DMS153 treated with DMSO at 0.1 percent for 48 hours (cell line): ENCODE results near the gene PSKH1.

ENCODE experiments used
- DNase-seq: peaks from one replicate; lab custom pipeline; 2025; ENCODE audit not compliant: unreplicated experiment; lab: John Stamatoyannopoulos, UW

Gene PSKH1

DNA sequence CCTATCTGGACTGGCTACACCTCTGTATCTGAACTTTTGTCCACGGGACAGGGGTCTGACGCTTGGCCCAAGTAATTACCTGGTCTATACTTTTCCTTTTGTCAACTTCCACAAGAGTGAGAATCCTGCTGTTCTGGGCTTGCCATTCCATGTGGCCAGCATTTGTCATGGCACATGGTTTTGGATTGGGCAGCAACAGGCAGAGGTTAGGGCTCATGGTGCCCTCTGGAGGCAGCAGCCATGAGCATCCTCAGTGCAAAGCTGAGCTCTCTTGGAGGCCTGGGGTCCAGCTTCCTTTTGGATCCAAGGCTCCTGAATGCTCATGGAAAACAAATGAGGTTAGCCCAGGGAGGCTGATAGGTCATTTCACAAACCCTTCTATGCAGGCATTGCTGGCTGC, 27.7 kb upstream of the PSKH1 start:
- DNase-seq, result no peak

DNA sequence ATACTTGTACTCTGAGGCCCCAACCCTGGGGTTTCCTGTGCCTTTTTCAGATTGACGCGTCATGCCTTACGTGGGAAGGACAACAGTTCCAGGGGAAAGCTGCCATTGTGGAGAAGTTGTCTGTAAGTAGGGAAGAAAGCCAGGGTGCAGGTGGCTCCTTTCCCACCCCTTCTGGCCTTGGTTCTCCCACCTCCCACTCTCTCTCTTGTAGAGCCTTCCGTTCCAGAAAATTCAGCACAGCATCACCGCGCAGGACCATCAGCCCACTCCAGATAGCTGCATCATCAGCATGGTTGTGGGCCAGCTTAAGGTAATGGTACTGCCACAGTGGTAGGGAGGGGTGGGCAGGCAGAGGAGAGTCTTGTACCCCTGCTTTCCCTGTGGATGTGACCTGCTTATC, 24.8 kb upstream of the PSKH1 start:
- no peak for DNase-seq

DNA sequence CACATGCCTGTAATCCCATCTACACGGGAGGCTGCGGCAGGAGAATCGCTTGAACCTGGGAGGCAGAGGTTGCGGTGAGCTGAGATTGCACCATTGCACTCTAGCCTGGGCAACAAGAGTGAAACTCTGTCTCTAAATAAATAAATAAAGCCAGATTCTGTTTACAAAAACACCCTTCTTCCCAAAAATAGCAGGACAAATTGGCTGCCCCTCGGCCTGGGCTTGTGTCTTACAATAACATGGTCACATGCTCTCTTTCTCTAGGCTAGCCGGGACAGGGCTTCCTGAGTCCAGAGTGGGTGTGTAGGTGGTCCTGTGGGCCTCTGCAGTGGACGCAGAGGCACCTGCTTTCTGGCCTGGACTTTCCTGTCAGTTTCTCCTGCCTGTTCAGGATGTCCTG, 23.4 kb upstream of the PSKH1 start:
- no peak for DNase-seq

DNA sequence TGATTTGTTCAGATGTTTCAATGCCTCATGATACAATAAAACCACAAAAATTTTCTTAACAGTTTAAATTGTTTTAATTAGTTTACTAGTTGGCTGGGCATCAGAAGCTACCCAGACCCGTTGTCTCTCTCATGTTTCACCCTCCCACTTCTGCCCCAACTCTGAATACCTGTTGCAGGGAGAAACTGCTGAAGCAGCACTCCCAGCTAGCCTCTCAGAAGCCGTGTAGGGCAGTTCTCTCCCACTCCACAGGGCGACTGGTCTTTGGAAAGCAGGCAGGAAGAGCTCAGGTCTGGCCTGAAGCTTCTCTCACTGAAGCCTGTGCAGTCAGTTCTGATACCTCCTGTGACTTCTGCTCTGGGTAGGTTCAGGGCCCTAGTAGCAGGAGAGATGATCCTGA, 21.8 kb upstream of the PSKH1 start:
- no peak for DNase-seq

DNA sequence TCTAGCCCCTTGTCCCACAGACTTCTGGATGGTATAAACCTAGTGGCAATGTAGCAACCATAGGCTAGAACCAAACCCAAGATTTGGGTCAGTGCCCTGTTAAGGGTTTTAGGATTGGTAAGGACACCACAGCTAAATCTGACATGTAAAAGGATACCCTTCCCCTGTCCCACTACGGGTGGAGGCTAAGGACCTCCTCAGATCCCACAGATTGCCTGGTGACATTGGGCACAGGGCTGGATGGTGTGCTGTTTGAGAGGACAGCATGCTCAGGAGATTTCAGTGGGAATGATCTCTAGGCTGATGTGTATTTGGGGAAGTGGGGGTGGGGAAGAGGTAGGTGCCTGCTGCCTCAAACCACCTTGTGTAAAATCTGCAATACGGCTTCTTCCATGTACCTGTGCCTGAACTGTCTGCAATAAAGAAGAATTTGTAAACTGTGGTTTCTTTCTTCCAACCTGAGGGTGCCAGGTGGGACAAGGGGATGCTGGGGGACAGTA, 20.9 kb upstream of the PSKH1 start:
- no peak for DNase-seq

DNA sequence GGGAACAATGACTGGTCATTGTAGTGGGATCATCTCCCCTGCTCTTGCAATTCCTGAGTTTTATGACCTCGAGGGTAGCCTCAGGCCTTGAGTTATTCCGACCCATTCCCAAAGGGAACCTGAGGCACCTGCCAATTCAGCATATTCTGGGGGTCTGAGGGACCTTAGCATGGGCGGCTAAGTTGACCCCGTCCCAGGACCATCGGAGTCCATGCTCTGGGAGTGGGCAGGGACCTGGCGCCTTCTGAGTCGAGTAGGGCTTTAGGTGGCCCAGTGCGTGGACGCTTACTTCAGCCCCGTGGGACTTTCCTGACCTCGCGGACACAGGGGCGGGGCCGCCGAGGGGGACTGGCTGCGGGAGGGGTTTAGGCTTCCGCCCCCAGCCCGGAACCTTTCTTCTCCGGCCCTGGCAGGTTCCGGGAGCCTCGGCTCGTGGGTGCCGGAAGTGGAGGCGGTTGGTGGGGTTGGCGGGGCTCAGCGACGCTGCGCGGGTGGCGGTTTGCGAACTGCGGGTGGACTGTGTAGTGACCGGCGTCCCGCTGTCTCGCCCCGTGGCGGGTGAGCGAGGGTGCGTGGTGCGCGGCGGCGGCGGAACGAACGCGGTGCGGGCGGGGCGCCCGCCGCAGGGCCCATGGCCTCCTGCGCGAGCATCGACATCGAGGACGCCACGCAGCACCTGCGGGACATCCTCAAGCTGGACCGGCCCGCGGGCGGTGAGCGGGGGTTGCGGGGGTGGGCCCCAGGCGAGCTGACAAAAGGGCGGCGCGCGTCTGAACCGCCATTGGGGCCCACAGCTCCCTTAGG, 20.2 kb upstream of the PSKH1 start, which contains the start of gene EDC4:
TSS of gene EDC4 (plus strand) at position 422 of the 804 bp plus-strand sequence. CDS start at position 632, 210 bp downstream.
- DNase-seq, result peak; percentile 7

DNA sequence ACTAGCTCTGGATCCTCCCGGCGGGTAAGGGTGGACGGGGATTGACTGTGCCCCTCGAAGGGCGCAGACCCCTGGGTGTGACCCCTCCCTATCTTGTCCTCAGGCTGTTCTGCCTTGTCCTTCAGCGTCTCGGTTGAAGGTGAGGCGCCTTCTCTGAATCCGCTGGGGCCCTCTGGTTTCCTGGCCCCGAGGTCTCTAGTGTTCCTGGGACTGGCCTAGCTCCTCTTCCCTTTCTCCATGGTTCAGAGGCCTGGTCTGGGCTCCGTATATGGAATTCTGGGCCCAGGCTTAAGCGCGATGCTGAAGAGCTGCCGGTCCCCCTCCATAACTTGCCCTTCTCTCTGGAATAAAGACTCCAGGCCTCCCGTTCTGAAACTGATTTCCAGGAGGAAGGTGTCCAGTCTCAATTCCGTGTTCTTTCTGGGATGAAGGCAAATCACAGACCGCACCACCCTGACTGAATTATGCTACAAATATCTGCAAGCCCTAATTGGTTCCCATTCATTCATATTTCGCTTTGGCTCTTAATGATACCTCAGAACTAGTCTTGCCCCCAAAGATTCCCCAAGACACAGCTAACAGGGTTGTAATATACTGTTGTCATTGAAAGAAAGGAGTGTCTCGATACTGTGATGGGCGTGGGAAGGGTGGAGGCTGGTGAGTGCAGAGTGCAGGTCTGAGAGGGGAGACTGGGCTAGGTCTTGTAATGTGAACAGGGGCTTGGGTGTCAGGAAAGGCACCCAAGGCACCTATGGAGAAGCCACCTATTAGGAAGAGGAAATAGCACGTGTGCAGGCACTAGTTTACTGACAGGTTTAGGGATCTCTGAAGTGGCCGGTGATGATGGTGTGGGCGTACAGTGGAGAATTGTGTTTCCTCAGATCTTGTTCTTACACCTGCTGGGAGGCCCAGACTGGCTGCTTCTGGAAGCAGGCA, 19.4 kb upstream of the PSKH1 start:
- no peak for DNase-seq

DNA sequence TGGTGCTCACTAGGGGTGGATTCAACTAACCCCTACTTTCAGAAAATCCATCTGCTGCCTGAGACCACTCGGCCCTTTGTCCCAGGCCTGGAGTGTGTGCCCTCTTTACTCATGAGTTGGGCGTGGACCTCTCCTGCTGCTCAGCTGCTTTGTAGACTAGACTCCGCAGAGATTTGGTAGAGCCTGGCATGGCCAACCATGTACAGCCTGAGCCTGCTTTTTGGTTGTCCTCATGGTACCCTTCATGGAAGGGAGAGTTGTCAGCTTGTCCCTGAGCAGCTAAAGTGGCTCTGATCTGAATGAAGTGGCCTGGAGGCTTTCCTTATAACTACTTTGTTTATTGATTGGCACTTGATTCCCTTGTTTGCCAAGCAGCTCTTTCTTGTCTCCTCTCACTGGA, 18.7 kb upstream of the PSKH1 start:
- DNase-seq, result no peak

DNA sequence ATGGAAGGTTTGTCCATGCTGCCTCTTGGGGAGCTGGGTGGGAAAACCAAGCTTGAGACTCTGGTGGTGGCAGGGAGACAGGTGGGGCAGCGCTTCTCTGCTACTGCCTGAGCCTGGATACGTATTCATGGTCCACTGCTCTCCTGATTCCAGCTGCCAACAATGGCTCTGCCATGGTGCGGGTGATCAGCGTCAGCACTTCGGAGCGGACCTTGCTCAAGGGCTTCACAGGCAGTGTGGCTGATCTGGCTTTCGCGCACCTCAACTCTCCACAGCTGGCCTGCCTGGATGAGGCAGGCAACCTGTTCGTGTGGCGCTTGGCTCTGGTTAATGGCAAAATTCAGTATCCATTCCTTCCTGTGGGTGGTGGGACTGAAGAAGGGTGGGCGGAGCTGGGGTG, 16.0 kb upstream of the PSKH1 start:
- DNase-seq, result no peak

DNA sequence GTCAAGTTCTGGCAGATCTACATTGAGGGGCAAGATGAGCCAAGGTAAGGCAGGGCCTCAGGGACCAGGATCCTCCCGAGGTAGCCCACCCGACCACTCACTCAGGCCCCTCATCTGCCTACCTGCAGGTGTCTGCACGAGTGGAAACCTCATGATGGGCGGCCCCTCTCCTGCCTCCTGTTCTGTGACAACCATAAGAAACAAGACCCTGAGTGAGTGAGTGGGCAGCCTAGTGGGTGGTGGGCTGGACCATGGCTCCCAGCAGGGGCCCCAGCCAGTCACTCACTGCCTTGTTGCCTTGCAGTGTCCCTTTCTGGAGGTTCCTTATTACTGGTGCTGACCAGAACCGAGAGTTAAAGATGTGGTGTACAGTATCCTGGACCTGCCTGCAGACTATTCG, 14.8 kb upstream of the PSKH1 start:
- no peak for DNase-seq

DNA sequence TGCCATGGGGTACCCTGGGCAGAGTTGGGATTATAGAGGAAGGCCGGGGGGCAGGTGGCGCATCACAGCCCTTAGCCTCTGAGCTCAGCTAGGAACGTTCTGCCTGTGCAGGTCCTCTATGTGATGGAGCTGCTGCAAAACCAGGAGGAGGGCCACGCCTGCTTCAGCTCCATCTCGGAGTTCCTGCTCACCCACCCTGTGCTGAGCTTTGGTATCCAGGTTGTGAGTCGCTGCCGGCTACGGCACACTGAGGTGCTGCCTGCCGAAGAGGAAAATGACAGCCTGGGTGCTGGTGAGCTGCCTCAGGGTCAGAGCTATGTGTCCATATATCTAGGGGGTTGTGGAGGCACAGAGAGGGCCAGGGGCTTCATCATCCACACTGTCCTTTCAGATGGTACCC, 14.2 kb upstream of the PSKH1 start:
- no peak for DNase-seq

DNA sequence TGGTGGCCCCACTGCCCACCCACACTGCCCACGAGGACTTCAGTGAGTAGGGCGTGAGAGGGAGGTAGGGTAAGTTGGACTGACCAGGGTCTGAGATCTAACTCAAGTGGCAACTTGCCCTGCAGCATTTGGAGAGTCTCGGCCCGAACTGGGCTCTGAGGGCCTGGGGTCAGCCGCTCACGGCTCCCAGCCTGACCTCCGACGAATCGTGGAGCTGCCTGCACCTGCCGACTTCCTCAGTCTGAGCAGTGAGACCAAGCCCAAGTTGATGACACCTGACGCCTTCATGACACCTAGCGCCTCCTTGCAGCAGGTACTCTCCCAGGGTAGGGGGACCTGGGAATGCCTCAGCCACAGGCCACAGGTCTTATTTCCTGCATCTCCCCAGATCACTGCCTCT, 13.6 kb upstream of the PSKH1 start:
- no peak for DNase-seq

DNA sequence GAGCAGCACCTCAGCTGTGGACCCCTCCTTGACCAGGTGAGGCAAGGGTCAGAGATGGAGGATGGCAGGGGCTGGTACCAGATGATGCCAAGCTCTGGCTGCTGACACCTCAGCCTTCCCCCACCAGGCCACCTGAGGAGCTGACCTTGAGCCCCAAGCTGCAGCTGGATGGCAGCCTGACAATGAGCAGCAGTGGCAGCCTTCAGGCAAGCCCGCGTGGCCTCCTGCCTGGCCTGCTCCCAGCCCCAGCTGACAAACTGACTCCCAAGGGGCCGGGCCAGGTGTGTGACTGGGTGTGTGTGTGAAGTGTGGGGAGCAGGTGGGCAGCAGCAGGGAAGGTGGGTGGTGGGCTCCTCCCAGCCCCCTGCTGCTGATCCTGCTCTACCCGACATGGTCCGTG, 13.1 kb upstream of the PSKH1 start:
- no peak for DNase-seq

DNA sequence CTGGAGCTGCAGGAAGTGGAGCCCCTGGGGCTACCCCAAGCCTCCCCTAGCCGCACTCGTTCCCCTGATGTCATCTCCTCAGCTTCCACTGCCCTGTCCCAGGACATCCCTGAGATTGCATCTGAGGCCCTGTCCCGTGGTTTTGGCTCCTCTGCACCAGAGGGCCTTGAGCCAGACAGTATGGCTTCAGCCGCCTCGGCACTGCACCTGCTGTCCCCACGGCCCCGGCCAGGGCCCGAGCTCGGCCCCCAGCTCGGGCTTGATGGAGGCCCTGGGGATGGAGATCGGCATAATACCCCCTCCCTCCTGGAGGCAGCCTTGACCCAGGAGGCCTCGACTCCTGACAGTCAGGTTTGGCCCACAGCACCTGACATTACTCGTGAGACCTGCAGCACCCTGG, 12.5 kb upstream of the PSKH1 start:
- DNase-seq, result no peak

DNA sequence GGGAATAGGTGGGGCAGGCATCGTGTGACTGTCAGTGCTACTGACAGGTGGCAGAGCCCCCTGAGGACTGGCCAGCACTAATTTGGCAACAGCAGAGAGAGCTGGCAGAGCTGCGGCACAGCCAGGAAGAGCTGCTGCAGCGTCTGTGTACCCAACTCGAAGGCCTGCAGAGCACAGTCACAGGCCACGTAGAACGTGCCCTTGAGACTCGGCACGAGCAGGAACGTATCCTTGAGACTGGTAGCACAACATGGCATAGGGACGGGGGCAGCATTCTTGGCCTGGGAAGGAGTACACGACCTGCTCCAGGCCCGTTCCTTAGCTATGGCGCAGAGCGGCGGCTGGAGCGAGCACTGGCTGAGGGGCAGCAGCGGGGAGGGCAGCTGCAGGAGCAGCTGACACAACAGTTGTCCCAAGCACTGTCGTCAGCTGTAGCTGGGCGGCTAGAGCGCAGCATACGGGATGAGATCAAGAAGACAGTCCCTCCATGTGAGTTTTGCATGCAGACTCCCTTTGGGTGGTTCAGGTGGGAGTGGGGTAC, 11.4 kb upstream of the PSKH1 start:
- DNase-seq, result no peak

DNA sequence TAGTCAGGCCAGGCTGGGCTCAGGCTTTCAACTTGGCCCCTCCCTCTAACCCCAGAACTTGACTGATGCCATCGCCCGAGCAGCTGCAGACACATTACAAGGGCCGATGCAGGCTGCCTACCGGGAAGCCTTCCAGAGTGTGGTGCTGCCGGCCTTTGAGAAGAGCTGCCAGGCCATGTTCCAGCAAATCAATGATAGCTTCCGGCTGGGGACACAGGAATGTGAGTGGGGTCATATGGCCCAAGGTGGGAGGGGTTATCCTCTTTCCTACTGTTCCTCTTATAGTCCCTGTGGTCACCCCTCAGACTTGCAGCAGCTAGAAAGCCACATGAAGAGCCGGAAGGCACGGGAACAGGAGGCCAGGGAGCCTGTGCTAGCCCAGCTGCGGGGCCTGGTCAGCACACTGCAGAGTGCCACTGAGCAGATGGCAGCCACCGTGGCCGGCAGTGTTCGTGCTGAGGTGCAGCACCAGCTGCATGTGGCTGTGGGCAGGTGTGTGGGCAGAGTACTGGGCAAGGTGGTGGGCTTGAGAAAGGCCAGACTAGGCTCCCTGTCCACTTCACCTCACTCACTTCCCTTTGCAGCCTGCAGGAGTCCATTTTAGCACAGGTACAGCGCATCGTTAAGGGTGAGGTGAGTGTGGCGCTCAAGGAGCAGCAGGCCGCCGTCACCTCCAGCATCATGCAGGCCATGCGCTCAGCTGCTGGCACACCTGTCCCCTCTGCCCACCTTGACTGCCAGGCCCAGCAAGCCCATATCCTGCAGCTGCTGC, 10.5 kb upstream of the PSKH1 start:
- no peak for DNase-seq

DNA sequence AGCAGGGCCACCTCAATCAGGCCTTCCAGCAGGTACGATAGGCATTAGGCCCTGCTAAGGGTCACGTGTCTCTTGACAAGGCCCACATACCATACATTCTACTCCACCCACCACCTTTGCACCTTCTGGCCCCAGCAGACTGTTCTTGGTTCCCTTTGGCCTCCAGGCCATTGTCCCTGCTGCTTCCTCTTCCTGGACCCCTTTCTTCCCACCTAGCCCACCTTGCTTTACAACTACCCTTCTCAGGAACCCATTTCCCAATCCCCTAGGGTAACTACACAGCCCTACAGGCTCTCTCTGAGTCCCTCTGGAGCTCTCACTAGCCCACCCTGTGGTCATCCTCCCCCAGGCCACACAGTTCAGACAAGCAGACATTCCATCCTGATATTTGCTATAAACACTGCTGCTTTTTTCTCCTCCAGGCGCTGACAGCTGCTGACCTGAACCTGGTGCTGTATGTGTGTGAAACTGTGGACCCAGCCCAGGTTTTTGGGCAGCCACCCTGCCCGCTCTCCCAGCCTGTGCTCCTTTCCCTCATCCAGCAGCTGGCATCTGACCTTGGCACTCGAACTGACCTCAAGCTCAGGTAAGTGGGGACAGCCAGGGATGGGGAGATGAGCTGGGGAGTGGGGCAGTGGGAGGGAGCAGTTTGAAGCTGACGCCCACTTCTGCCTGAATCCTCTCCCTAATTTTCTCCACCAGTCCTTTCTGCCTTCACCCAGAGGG, 9.7 kb upstream of the PSKH1 start:
- no peak for DNase-seq

DNA sequence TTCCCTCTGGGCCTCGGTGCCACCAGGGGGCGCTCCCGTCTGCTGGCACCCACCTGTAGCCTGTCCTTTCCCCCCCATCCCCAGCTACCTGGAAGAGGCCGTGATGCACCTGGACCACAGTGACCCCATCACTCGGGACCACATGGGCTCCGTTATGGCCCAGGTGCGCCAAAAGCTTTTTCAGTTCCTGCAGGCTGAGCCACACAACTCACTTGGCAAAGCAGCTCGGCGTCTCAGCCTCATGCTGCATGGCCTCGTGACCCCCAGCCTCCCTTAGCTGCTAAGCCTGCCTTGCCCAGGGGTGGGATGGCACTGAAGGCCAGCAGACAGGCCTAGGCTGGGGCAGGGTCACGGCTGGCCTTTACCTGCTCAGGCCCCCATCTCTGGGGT, 9.2 kb upstream of the PSKH1 start:
- DNase-seq, result peak; percentile 68

DNA sequence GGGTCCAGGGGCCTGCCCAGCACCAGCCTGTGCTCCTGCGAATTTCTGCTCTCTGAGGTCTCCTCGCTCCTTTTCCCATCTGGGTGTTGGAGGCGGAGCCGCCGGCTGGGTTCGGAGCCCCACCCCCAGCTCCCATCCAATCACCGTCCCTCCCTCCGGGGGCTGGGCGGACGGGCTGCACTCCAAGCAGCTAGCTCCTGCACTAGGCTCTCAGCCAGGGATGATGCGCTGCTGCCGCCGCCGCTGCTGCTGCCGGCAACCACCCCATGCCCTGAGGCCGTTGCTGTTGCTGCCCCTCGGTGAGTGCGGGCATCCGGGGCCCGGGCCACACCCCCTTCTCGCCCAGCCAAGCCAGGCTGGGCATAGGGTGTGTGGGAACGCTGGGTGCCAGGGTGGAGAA, 8.4 kb upstream of the PSKH1 start, which contains the start of gene NRN1L:
TSS of gene NRN1L (plus strand) at position 202 of the 400 bp plus-strand sequence. CDS start at position 221, 19 bp downstream.
- DNase-seq, result peak; percentile 66

DNA sequence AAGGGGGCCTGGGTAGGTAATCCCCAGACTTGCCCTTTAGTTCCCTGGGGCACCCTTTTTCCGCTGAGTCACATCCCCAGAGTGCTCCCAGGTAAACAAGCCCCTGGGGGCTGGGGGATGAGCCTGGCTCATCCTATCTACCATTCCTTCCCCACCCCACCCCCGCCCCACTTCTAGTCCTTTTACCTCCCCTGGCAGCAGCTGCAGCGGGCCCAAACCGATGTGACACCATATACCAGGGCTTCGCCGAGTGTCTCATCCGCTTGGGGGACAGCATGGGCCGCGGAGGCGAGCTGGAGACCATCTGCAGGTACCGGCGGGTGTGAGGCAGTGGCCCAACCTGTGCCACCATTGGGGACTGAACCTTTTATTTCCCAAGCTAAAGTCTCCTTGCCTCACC, 7.5 kb upstream of the PSKH1 start:
- DNase-seq, result no peak
